IPS-18c (cell line): ENCODE data around the gene TST.
A peak's percentile ranks its signal among the peaks of the same experiment; 100 is the strongest.

ENCODE experiments used
- H3K4me3 ChIP-seq: 2 replicates; pipeline ENCODE4 v1.7.0; 2013; ENCODE audit warnings: low read depth, mild to moderate bottlenecking, low read length, moderate library complexity; ENCODE audit not compliant: insufficient read depth
- H3K9me3 ChIP-seq: one replicate; pipeline ENCODE4 v1.6.1; 2013; ENCODE audit warnings: mild to moderate bottlenecking, low read length, moderate library complexity; ENCODE audit not compliant: control insufficient read depth, insufficient read depth

The TST gene

GRCh38 chr22:37022483-37023337 lies 3.5 kb upstream of the TST start:
- no peak overlapping the region for H3K4me3 ChIP-seq
- H3K9me3 ChIP-seq: no peaks in the 10 kb centered on the region

- no peak overlapping the region for H3K4me3 ChIP-seq
Observed at GRCh38 chr22:37021710-37022482, 2.6 kb upstream of the TST start.

GRCh38 chr22:37021041-37021440 lies 1.8 kb upstream of the TST start:
- no peaks in the 10 kb centered on the region for H3K9me3 ChIP-seq
- no peak overlapping the region for H3K4me3 ChIP-seq

More at GRCh38 chr22:37021710-37022482, 2.6 kb upstream of the TST start:
- no peaks in the 10 kb centered on the region for H3K9me3 ChIP-seq

- Histone ChIP-seq H3K9me3 (no peaks in the 10 kb centered on the region), H3K4me3 (peak overlapping the region; percentile 73)
Observed at GRCh38 chr22:37020192-37020479, 889 bp upstream of the TST start.

GRCh38 chr22:37018815-37019308 lies 385 bp downstream of the TST start:
- H3K9me3 ChIP-seq: no peaks in the 10 kb centered on the region
- peak overlapping the region; percentile 78 for H3K4me3 ChIP-seq

- Histone ChIP-seq H3K4me3 (peak overlapping the region; percentile 78), H3K9me3 (no peaks in the 10 kb centered on the region)
Observed at GRCh38 chr22:37018086-37018814, 997 bp downstream of the TST start.

- no peak overlapping the region for H3K4me3 ChIP-seq
- no peaks in the 10 kb centered on the region for H3K9me3 ChIP-seq
Observed at GRCh38 chr22:37017356-37017755, 1.9 kb downstream of the TST start.

- H3K9me3 ChIP-seq: no peaks in the 10 kb centered on the region
- no peak overlapping the region for H3K4me3 ChIP-seq
Observed at GRCh38 chr22:37016134-37016910, 2.9 kb downstream of the TST start.

- no peak overlapping the region for H3K4me3 ChIP-seq
- no peaks in the 10 kb centered on the region for H3K9me3 ChIP-seq
Observed at GRCh38 chr22:37015587-37015878, 3.7 kb downstream of the TST start.

GRCh38 chr22:37014835-37015586 lies 4.2 kb downstream of the TST start:
- no peak overlapping the region for H3K4me3 ChIP-seq

GRCh38 chr22:37014415-37014806 lies 4.8 kb downstream of the TST start:
- H3K4me3 ChIP-seq: no peak overlapping the region
- H3K9me3 ChIP-seq: no peaks in the 10 kb centered on the region

More at GRCh38 chr22:37014835-37015586, 4.2 kb downstream of the TST start:
- no peaks in the 10 kb centered on the region for H3K9me3 ChIP-seq

- Histone ChIP-seq H3K9me3 (no peaks in the 10 kb centered on the region), H3K4me3 (no peak overlapping the region)
Observed at GRCh38 chr22:37012956-37013355, 6.3 kb downstream of the TST start.

GRCh38 chr22:37012262-37012904 lies 6.9 kb downstream of the TST start:
- H3K4me3 ChIP-seq: no peak overlapping the region
- H3K9me3 ChIP-seq: no peaks in the 10 kb centered on the region

GRCh38 chr22:37011472-37011871 lies 7.8 kb downstream of the TST start:
- no peak overlapping the region for H3K4me3 ChIP-seq
- H3K9me3 ChIP-seq: no peaks in the 10 kb centered on the region

- Histone ChIP-seq H3K9me3 (no peaks in the 10 kb centered on the region), H3K4me3 (no peak overlapping the region)
Observed at GRCh38 chr22:37010976-37011375, 8.3 kb downstream of the TST start.

GRCh38 chr22:37010174-37010573 lies 9.1 kb downstream of the TST start:
- no peaks in the 10 kb centered on the region for H3K9me3 ChIP-seq
- no peak overlapping the region for H3K4me3 ChIP-seq
